Body of pancreas (tissue), 4 donors: ENCODE data around the gene CD52. TPM values are rescaled to one million over a fixed set of nuclear protein-coding genes. Genes with fewer than 3 reads are reported as not detected.
"Not testable (repeated sequence)": the region's sequence is repeated elsewhere in the genome, so short reads cannot be mapped to it uniquely, and the experiment has no call there.

Experiments
- ATAC-seq: fragments of 150-250 bp; one replicate; pipeline ENCODE4 v1.9.1; 2016
- DNase-seq, 4 donors: peaks; one replicate each; pipeline ENCODE4 v3.0.0-alpha.2; 2019
- H3K27ac ChIP-seq, 4 donors: fragments of 200-600 bp; sonication (generic); 1 replicate in 3 of 4; 2 replicates in 1 of 4; pipeline versions ENCODE4 v1.5.1 to v1.6.1; 2016 to 2019; ENCODE audit warnings: mild to moderate bottlenecking in 1 of 4, mixed read lengths in 1 of 4, moderate library complexity in 1 of 4
- H3K27me3 ChIP-seq, 2 donors: fragments of 200-600 bp; sonication (generic); one replicate each; pipeline ENCODE4 v1.6.0; 2016; ENCODE audit warnings: mild to moderate bottlenecking in 1 of 2
- H3K36me3 ChIP-seq, 2 donors: fragments of 200-600 bp; sonication (generic); replicated peaks in 1 of 2; 2 replicates each; pipeline ENCODE4 v1.5.1; 2016; ENCODE audit warnings: low read depth in 2 of 2; ENCODE audit not compliant: insufficient read depth in 1 of 2
- H3K4me1 ChIP-seq: fragments of 200-600 bp; sonication (generic); one replicate; pipeline ENCODE4 v1.6.0; 2016
- H3K4me3 ChIP-seq, 2 donors: fragments of 200-600 bp; sonication (generic); 1 replicate in 1 of 2; 2 replicates in 1 of 2; pipeline ENCODE4 v1.5.1; 2016 to 2019
- H3K9me3 ChIP-seq, 3 donors: fragments of 200-600 bp; sonication (generic); 1 replicate in 2 of 3; 2 replicates in 1 of 3; pipeline ENCODE4 v1.5.1; 2016
- CTCF ChIP-seq, 7 experiments: fragments of 450-650 bp in 4 of 7; fragments of 200-600 bp in 3 of 7; sonication (generic) in 3 of 7; IDR thresholded peaks; one replicate each; pipeline ENCODE4 v1.5.1; 2016 to 2019; ENCODE audit warnings: antibody characterized with exemption in 7 of 7
- POLR2A ChIP-seq, 3 donors: fragments of 450-650 bp; IDR thresholded peaks; one replicate each; pipeline ENCODE4 v1.6.1; 2016; ENCODE audit warnings: antibody characterized with exemption in 3 of 3, mild to moderate bottlenecking in 2 of 3
- WGBS, 2 donors: methylation state at CpG; one replicate each; pipeline ENCODE4 v1.1.5; 2017; 5-methylcytosine and 5-hydroxymethylcytosine counted together
- intact Hi-C: fragments of 100-400 bp; cut with DNase I; formaldehyde crosslinking; loops from one replicate; pipeline ENCODE4 v1.15.1; 2023
- total RNA-seq, 2 donors: library from RNA; depleted of rRNA; stranded (reverse); fragments of >200 nt; gene quantifications; one replicate each; pipeline ENCODE4 v1.1.0, GENCODE V29; 2016

Gene CD52
- total RNA-seq, 2 donors from 2014 or later: not detected

GRCh38 chr1:26328597-26328996, 10.8 kb downstream of the CD52 start:
- TF ChIP-seq POLR2A (IDR thresholded peaks at IDR 0.05) (no peak), CTCF (IDR thresholded peaks at IDR 0.05) (no peak)
- intact Hi-C loops: no loop called here
- Histone ChIP-seq H3K27me3 (no peaks in the 10 kb centered on the region), H3K9me3 (no peaks in the 10 kb centered on the region), H3K27ac (no peak overlapping the region), H3K36me3 (no peaks in the 10 kb centered on the region), H3K4me1 (no peaks in the 10 kb centered on the region), H3K4me3 (no peak overlapping the region)
- no peak for DNase-seq
- 73 to 77% methylated on average over 4 to 8 of the region's 8 CpGs for WGBS, 2 donors
- ATAC-seq: no peak

GRCh38 chr1:26329380-26329779, 11.6 kb downstream of the CD52 start:
- H3K27ac ChIP-seq, H3K36me3 ChIP-seq, ATAC-seq, H3K4me1 ChIP-seq, H3K9me3 ChIP-seq, intact Hi-C loops, H3K4me3 ChIP-seq, H3K27me3 ChIP-seq, DNase-seq: not testable (repeated sequence)
- 88 to 90% methylated on average over 4 of the region's 4 CpGs for WGBS, 2 donors

GRCh38 chr1:26330276-26330675, 12.5 kb downstream of the CD52 start:
- DNase-seq (no peak), ATAC-seq (no peak)
- no peaks in the 10 kb centered on the region for H3K36me3 ChIP-seq
- no peak overlapping the region for H3K4me3 ChIP-seq
- no peak overlapping the region for H3K27ac ChIP-seq
- no peak for TF ChIP-seq POLR2A (IDR thresholded peaks at IDR 0.05)
- no peak for TF ChIP-seq CTCF (IDR thresholded peaks at IDR 0.05)
- H3K27me3 ChIP-seq: no peaks in the 10 kb centered on the region
- WGBS, 2 donors: 85 to 87% methylated on average over 5 of the region's 5 CpGs
- H3K4me1 ChIP-seq: peaks cover under 1% of the 10 kb centered on the region
- no peaks in the 10 kb centered on the region for H3K9me3 ChIP-seq
- intact Hi-C loops: no loop called here

- intact Hi-C loops, DNase-seq, H3K9me3 ChIP-seq, H3K27me3 ChIP-seq, ATAC-seq, H3K4me3 ChIP-seq, H3K36me3 ChIP-seq, H3K27ac ChIP-seq: not testable (repeated sequence)
- peaks cover 17% of the 10 kb centered on the region for H3K4me1 ChIP-seq
- WGBS, 2 donors: 81 to 82% methylated on average over 8 of the region's 8 CpGs
Observed at GRCh38 chr1:26333312-26333711, 15.6 kb downstream of the CD52 start.

- H3K36me3 ChIP-seq: no peaks in the 10 kb centered on the region
- TF ChIP-seq CTCF (IDR thresholded peaks at IDR 0.05) (no peak), POLR2A (IDR thresholded peaks at IDR 0.05) (no peak)
- intact Hi-C loops: no loop called here
- peak overlapping the region in 1 of 4 donors; percentile 7 for H3K27ac ChIP-seq
- 2 to 4% methylated on average over 33 to 41 of the region's 41 CpGs for WGBS, 2 donors
- no peak for DNase-seq
- ATAC-seq: no peak
- H3K27me3 ChIP-seq: no peaks in the 10 kb centered on the region
- H3K4me1 ChIP-seq: peaks cover 17% of the 10 kb centered on the region
- H3K9me3 ChIP-seq: no peaks in the 10 kb centered on the region
- peak overlapping the region; percentile 10 to 64 for H3K4me3 ChIP-seq
Observed at GRCh38 chr1:26335774-26336476, 18.2 kb downstream of the CD52 start.
